H9 (cell line): ENCODE results near the gene ALDH2. TPM values are rescaled to one million over a fixed set of nuclear protein-coding genes. Genes with fewer than 3 reads are reported as not detected.

Source experiments
- DNase-seq: peaks from one replicate; pipeline ENCODE4 v3.0.0-alpha.2; 2017
- H2AFZ ChIP-seq: one replicate; pipeline ENCODE4 v1.6.1; 2013; ENCODE audit warnings: mild to moderate bottlenecking, low read length, control low read depth, moderate library complexity
- H2AK5ac ChIP-seq: 2 replicates; pipeline ENCODE4 v1.6.1; 2013; ENCODE audit warnings: low read length, control low read depth, mixed read lengths; ENCODE audit not compliant: insufficient read length
- H2BK120ac ChIP-seq: one replicate; pipeline ENCODE4 v1.6.1; 2013; ENCODE audit warnings: low read depth, mild to moderate bottlenecking, low read length, control low read depth, inconsistent platforms; ENCODE audit not compliant: poor library complexity, severe bottlenecking
- H2BK12ac ChIP-seq: 2 replicates; pipeline ENCODE4 v1.6.1; 2013; ENCODE audit warnings: low read length, control low read depth, mixed read lengths, low read depth; ENCODE audit not compliant: insufficient read length
- H2BK15ac ChIP-seq: 2 replicates; pipeline ENCODE4 v1.6.1; 2013; ENCODE audit warnings: low read depth, low read length, control low read depth
- H2BK20ac ChIP-seq: one replicate; pipeline ENCODE4 v1.6.1; 2013; ENCODE audit warnings: low read depth, mild to moderate bottlenecking, low read length, control low read depth, inconsistent platforms; ENCODE audit not compliant: poor library complexity, severe bottlenecking
- H2BK5ac ChIP-seq: 2 replicates; pipeline ENCODE4 v1.6.1; 2013; ENCODE audit warnings: low read length, control low read depth, mixed read lengths; ENCODE audit not compliant: insufficient read length
- H3K14ac ChIP-seq: 2 replicates; pipeline ENCODE4 v1.6.1; 2013; ENCODE audit warnings: low read length, control low read depth; ENCODE audit not compliant: insufficient read depth
- H3K18ac ChIP-seq: 2 replicates; pipeline ENCODE4 v1.6.1; 2013; ENCODE audit warnings: low read depth, mild to moderate bottlenecking, mixed read lengths, low read length, control low read depth; ENCODE audit not compliant: insufficient read length
- H3K23ac ChIP-seq: 2 replicates; pipeline ENCODE4 v1.6.1; 2013; ENCODE audit warnings: low read length, control low read depth, mixed read lengths, low read depth; ENCODE audit not compliant: insufficient read length
- H3K23me2 ChIP-seq: 2 replicates; pipeline ENCODE4 v1.6.1; 2013; ENCODE audit warnings: low read depth, mild to moderate bottlenecking, mixed read lengths, low read length, control low read depth; ENCODE audit not compliant: insufficient read length, poor library complexity, severe bottlenecking
- H3K27ac ChIP-seq: 2 replicates; pipeline ENCODE4 v1.5.1; 2013; ENCODE audit warnings: low read length, control low read depth, mixed read lengths, low read depth; ENCODE audit not compliant: insufficient read length
- H3K27me3 ChIP-seq: 2 replicates; pipeline ENCODE4 v1.6.1; 2013; ENCODE audit warnings: low read length, control low read depth, inconsistent platforms; ENCODE audit not compliant: insufficient read depth
- H3K4ac ChIP-seq: 2 replicates; pipeline ENCODE4 v1.6.1; 2013; ENCODE audit warnings: low read depth, mild to moderate bottlenecking, control low read depth, inconsistent platforms, low read length, moderate library complexity
- H3K4me1 ChIP-seq: 2 replicates; pipeline ENCODE4 v1.6.1; 2013; ENCODE audit warnings: low read length, control low read depth, inconsistent platforms; ENCODE audit not compliant: insufficient read depth
- H3K4me2 ChIP-seq: 2 replicates; pipeline ENCODE4 v1.6.1; 2013; ENCODE audit warnings: low read length, control low read depth, mixed read lengths; ENCODE audit not compliant: insufficient read length, insufficient read depth
- H3K56ac ChIP-seq: 2 replicates; pipeline ENCODE4 v1.6.1; 2013; ENCODE audit warnings: low read depth, mild to moderate bottlenecking, mixed read lengths, low read length, control low read depth; ENCODE audit not compliant: insufficient read length
- H3K79me1 ChIP-seq: 2 replicates; pipeline ENCODE4 v1.6.1; 2013; ENCODE audit warnings: low read depth, mild to moderate bottlenecking, moderate library complexity, low read length, control low read depth, inconsistent platforms; ENCODE audit not compliant: insufficient read depth, poor library complexity, severe bottlenecking
- H3K79me2 ChIP-seq: 2 replicates; pipeline ENCODE4 v1.6.1; 2013; ENCODE audit warnings: low read length, control low read depth, inconsistent platforms; ENCODE audit not compliant: insufficient read depth
- H3K9ac ChIP-seq: 2 replicates; pipeline ENCODE4 v1.6.1; 2013; ENCODE audit warnings: low read length, control low read depth, mixed read lengths; ENCODE audit not compliant: insufficient read length; ENCODE audit errors: extremely low read depth
- H3K9me3 ChIP-seq: one replicate; pipeline ENCODE4 v1.6.1; 2013; ENCODE audit warnings: low read depth, low read length, inconsistent platforms; ENCODE audit not compliant: control insufficient read depth
- H3T11ph ChIP-seq: one replicate; pipeline ENCODE4 v1.6.1; 2013; ENCODE audit warnings: mild to moderate bottlenecking, low read length, control low read depth, inconsistent platforms
- H4K20me1 ChIP-seq: one replicate; pipeline ENCODE4 v1.6.1; 2013; ENCODE audit not compliant: control insufficient read depth, insufficient read length, insufficient read depth
- H4K5ac ChIP-seq: 2 replicates; pipeline ENCODE4 v1.6.1; 2013; ENCODE audit warnings: low read depth, mild to moderate bottlenecking, mixed read lengths, low read length, control low read depth; ENCODE audit not compliant: insufficient read length
- H4K8ac ChIP-seq: replicated peaks from 2 replicates; pipeline ENCODE4 v1.6.1; 2013; ENCODE audit warnings: low read length, control low read depth, mixed read lengths, low read depth; ENCODE audit not compliant: insufficient read length
- H4K91ac ChIP-seq: 2 replicates; pipeline ENCODE4 v1.6.1; 2013; ENCODE audit warnings: low read depth, mild to moderate bottlenecking, moderate library complexity, mixed read lengths, low read length, control low read depth; ENCODE audit not compliant: insufficient read length
- H3K27ac Mint-ChIP-seq, 3 experiments: 2 replicates in 2 of 3; 3 replicates in 1 of 3; pipeline ENCODE4 v1.8.0; 2020 to 2021; ENCODE audit warnings: mixed read lengths in 3 of 3, mild to moderate bottlenecking in 1 of 3, moderate library complexity in 1 of 3
- H3K27me3 Mint-ChIP-seq: 2 replicates; pipeline ENCODE4 v1.8.0; 2021; ENCODE audit warnings: low read depth, mild to moderate bottlenecking, moderate library complexity, mixed read lengths
- H3K36me3 Mint-ChIP-seq, 3 experiments: 2 replicates in 2 of 3; 3 replicates in 1 of 3; pipeline ENCODE4 v1.8.0; 2020 to 2021; ENCODE audit warnings: low read depth in 3 of 3, mixed read lengths in 3 of 3; ENCODE audit not compliant: insufficient read depth in 1 of 3
- H3K4me1 Mint-ChIP-seq, 2 experiments: 2 replicates each; pipeline ENCODE4 v1.8.0; 2020; ENCODE audit warnings: mixed read lengths in 2 of 2
- H3K4me3 Mint-ChIP-seq, 2 experiments: 2 replicates in 1 of 2; 3 replicates in 1 of 2; pipeline ENCODE4 v1.8.0; 2020 to 2021; ENCODE audit warnings: mild to moderate bottlenecking in 2 of 2, mixed read lengths in 2 of 2, moderate library complexity in 1 of 2
- H3K9me3 Mint-ChIP-seq, 2 experiments: 2 replicates in 1 of 2; 3 replicates in 1 of 2; pipeline ENCODE4 v1.8.0; 2020; ENCODE audit warnings: mild to moderate bottlenecking in 2 of 2, mixed read lengths in 2 of 2, moderate library complexity in 1 of 2
- CTCF ChIP-seq: fragments of 200-600 bp; sonication (generic); conservative IDR thresholded peaks from 3 replicates; pipeline ENCODE4 v1.8.0; 2021; ENCODE audit warnings: antibody characterized with exemption, mild to moderate bottlenecking
- WGBS: extraction: QIAGEN DNeasy Blood & Tissue Kit; methylation state at CpG from one replicate; pipeline ENCODE4 v1.1.7; 2013; ENCODE audit warnings: missing lambda C conversion rate, low lambda C conversion rate, mixed read lengths; ENCODE audit not compliant: insufficient read length; ENCODE audit errors: extremely low coverage; 5-methylcytosine and 5-hydroxymethylcytosine counted together
- total RNA-seq: library from RNA; stranded (reverse); gene quantifications from 2 replicates; pipeline ENCODE4 v1.2.1, GENCODE V29; 2021

ALDH2 gene
- total RNA-seq, 1 experiment from 2014 or later: 44.0 TPM

GRCh38 chr12:111748151-111748672 lies 18.5 kb upstream of the ALDH2 start:
- Histone ChIP-seq H3K4ac (no peak overlapping the region), H2BK15ac (no peak overlapping the region), H2AK5ac (no peak overlapping the region), H4K91ac (no peak overlapping the region), H3K14ac (no peak overlapping the region), H4K8ac (no peak overlapping the region), H2AFZ (no peak overlapping the region), H2BK120ac (no peak overlapping the region), H3K27ac (no peak overlapping the region), H3K18ac (no peak overlapping the region), H3K79me1 (no peaks in the 10 kb centered on the region), H2BK5ac (no peak overlapping the region), H3K9me3 (no peaks in the 10 kb centered on the region), H3K4me2 (no peak overlapping the region), H3K23ac (no peak overlapping the region), H3K79me2 (no peaks in the 10 kb centered on the region), H3K23me2 (no peaks in the 10 kb centered on the region), H4K5ac (no peak overlapping the region), H2BK12ac (no peak overlapping the region), H3K56ac (no peak overlapping the region), H4K20me1 (no peaks in the 10 kb centered on the region), H3K27me3 (no peaks in the 10 kb centered on the region), H3K9ac (no peak overlapping the region), H2BK20ac (no peak overlapping the region), H3T11ph (no peak overlapping the region), H3K4me1 (no peaks in the 10 kb centered on the region; the same call in 1 of the 2 replicates)
- peak overlapping the region in 2 of 3 experiments; percentile 11 to 55; a peak in 3 of 7 replicates for H3K27ac Mint-ChIP-seq
- peaks cover 10 to 26% (median 15%) of the 10 kb centered on the region in 3 experiments for H3K36me3 Mint-ChIP-seq
- no peaks in the 10 kb centered on the region for H3K9me3 Mint-ChIP-seq
- no peak overlapping the region for H3K4me3 Mint-ChIP-seq
- no peak for DNase-seq
- TF ChIP-seq CTCF: no peak
- no CpG with 5 or more reads among the region's 8 CpGs for WGBS
- H3K27me3 Mint-ChIP-seq: no peaks in the 10 kb centered on the region
- H3K4me1 Mint-ChIP-seq: 0 out of 4 replicates have a peak, but pooled peaks cover 0 to 4% of the 10 kb centered on the region in 2 experiments
